Ascending aorta (tissue), 2 donors: ENCODE measurements around the gene SOS1. TPM values are rescaled to one million over a fixed set of nuclear protein-coding genes. Genes with fewer than 3 reads are reported as not detected.
"Not testable (repeated sequence)": the region's sequence is repeated elsewhere in the genome, so short reads cannot be mapped to it uniquely, and the experiment has no call there.

Source experiments
- DNase-seq, 2 donors: peaks; one replicate each; pipeline ENCODE4 v3.0.0-alpha.2; 2019; ENCODE audit warnings: low spot score in 2 of 2
- H3K27ac ChIP-seq, 2 donors: fragments of 200-600 bp; sonication (generic); one replicate each; pipeline ENCODE4 v1.5.1; 2016 to 2017; ENCODE audit warnings: mild to moderate bottlenecking in 1 of 2
- H3K27me3 ChIP-seq: fragments of 200-600 bp; sonication (generic); one replicate; pipeline ENCODE4 v1.5.1; 2017
- H3K36me3 ChIP-seq, 2 donors: fragments of 200-600 bp; sonication (generic); one replicate each; pipeline ENCODE4 v1.5.1; 2016
- H3K4me1 ChIP-seq, 2 donors: fragments of 200-600 bp; sonication (generic); one replicate each; pipeline ENCODE4 v1.5.1; 2016 to 2017; ENCODE audit warnings: mild to moderate bottlenecking in 1 of 2
- H3K4me3 ChIP-seq, 2 donors: fragments of 200-600 bp; sonication (generic); one replicate each; pipeline ENCODE4 v1.5.1; 2016 to 2017; ENCODE audit warnings: mild to moderate bottlenecking in 1 of 2
- H3K9me3 ChIP-seq, 2 donors: fragments of 200-600 bp; sonication (generic); one replicate each; pipeline ENCODE4 v1.5.1; 2016
- intact Hi-C: fragments of 100-400 bp; cut with DNase I; formaldehyde crosslinking; loops from one replicate; pipeline ENCODE4 v1.15.1; 2023
- total RNA-seq: library from RNA; depleted of rRNA; stranded (reverse); fragments of >200 nt; gene quantifications from one replicate; pipeline ENCODE4 v1.1.0, GENCODE V29; 2016
- TF ChIP-seq, protein P1 (sequence below), 3 experiments: fragments of 200-600 bp in 2 of 3; fragments of 450-650 bp in 1 of 3; sonication (generic) in 2 of 3; IDR thresholded peaks; one replicate each; pipeline ENCODE4 v1.5.1; 2016 to 2019; ENCODE audit warnings: antibody characterized with exemption in 3 of 3, mild to moderate bottlenecking in 1 of 3, moderate library complexity in 1 of 3

Gene SOS1
- total RNA-seq, 1 donor from 2014 or later, result 11.3 TPM

DNA sequence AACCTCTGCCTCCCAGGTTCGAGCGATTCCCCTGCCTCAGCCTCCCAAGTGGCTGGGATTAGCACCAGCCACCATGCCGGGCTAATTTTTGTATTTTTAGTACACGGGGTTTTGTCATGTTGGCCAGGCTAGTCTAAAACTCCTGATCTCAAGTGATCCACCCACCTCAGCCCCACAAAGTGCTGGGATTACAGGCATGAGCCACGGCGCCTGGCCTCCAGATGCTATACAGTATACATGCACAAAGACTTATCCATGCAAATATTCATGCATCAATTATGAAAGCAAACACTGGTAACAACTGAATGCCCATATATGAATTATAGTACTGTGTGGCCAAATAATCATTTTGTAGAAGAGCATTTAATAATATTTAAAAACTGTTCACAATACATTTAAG lies 36.0 kb upstream of the SOS1 start:
- H3K36me3 ChIP-seq, result no peaks in the 10 kb centered on the region
- no peaks in the 10 kb centered on the region for H3K9me3 ChIP-seq
- no peaks in the 10 kb centered on the region for H3K27me3 ChIP-seq
- peaks cover 0 to 30% of the 10 kb centered on the region in 2 donors for H3K4me1 ChIP-seq
- H3K4me3 ChIP-seq, result no peak overlapping the region
- intact Hi-C loops, result loop anchor here (1.0 kb wide), 1 partner anchor 33 kb away; no protein-coding TSS in a partner anchor
- TF ChIP-seq, protein P1, sequence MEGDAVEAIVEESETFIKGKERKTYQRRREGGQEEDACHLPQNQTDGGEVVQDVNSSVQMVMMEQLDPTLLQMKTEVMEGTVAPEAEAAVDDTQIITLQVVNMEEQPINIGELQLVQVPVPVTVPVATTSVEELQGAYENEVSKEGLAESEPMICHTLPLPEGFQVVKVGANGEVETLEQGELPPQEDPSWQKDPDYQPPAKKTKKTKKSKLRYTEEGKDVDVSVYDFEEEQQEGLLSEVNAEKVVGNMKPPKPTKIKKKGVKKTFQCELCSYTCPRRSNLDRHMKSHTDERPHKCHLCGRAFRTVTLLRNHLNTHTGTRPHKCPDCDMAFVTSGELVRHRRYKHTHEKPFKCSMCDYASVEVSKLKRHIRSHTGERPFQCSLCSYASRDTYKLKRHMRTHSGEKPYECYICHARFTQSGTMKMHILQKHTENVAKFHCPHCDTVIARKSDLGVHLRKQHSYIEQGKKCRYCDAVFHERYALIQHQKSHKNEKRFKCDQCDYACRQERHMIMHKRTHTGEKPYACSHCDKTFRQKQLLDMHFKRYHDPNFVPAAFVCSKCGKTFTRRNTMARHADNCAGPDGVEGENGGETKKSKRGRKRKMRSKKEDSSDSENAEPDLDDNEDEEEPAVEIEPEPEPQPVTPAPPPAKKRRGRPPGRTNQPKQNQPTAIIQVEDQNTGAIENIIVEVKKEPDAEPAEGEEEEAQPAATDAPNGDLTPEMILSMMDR (IDR thresholded peaks at IDR 0.05), result no peak
- no peak overlapping the region for H3K27ac ChIP-seq
- no peak for DNase-seq

DNA sequence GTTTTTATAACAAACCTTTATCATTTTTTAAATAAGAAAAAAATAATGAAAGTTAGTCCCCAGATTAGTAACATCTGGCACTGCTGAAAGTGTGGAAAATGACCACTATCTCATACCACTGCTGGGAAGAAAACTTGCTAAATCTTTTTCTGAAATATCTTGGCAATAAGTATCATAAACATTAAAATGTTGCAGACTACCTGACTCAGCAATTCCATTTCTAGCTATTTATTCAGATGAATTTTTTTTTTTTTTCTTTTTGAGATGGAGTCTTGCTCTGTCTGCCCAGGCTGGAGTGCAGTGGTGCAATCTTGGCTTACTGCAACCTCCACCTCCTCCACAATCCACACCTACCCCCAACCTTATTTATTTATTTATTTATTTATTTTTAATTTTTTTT lies 35.3 kb upstream of the SOS1 start:
- Histone ChIP-seq H3K27me3 (no peaks in the 10 kb centered on the region), H3K36me3 (no peaks in the 10 kb centered on the region), H3K27ac (no peak overlapping the region), H3K4me3 (no peak overlapping the region), H3K9me3 (no peaks in the 10 kb centered on the region), H3K4me1 (peaks cover 0 to 25% of the 10 kb centered on the region in 2 donors)
- no peak for DNase-seq
- TF ChIP-seq, protein P1 (IDR thresholded peaks at IDR 0.05), result no peak
- intact Hi-C loops, result loop anchor here (1.0 kb wide), 1 partner anchor 32 kb away; no protein-coding TSS in a partner anchor

DNA sequence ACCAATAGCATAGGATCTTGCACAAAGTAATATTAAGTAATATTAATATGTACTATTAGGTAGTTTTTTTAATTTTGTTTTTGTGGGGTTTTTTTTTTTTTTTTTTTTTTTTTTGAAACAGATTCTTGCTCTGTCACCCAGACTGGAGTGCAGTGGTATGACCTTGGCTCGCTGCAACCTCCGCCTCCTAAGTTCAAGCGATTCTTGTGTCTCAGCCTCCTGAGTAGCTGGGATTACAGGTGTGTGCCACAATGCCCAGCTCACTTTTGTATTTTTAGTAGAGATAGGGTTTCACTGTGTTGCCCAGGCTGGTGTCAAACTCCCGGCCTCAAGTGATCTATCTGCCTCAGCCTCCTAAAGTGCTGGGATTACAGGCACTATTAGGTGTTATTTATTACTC lies 34.7 kb upstream of the SOS1 start:
- peaks cover 0 to 21% of the 10 kb centered on the region in 2 donors for H3K4me1 ChIP-seq
- not testable (repeated sequence) for H3K9me3 ChIP-seq, H3K36me3 ChIP-seq, H3K27ac ChIP-seq, DNase-seq, H3K4me3 ChIP-seq, H3K27me3 ChIP-seq
- intact Hi-C loops, result loop anchor here (2.0 kb wide), 1 partner anchor 27 kb away; no protein-coding TSS in a partner anchor

DNA sequence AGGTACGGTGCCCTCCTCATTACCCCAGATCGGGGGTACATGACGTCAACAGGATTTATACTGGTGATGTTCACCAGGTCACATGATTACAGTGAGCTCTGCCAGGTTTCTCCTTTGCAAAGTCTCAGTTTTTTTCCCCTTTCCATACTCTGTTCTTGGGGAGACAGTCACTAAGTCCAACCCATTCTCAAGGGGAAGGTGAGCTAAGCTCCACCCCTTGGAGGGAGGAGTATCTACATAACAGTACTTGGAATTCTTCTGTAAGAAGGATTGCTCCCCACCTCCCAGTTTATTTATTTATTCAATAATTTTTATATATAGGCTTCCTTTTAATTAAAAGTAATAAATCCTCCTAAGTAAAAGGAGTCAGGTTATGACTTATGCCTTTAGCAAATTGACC lies 34.1 kb upstream of the SOS1 start:
- peaks cover 0 to 20% of the 10 kb centered on the region in 2 donors for H3K4me1 ChIP-seq
- DNase-seq, result no peak
- no peaks in the 10 kb centered on the region for H3K9me3 ChIP-seq
- H3K4me3 ChIP-seq, result no peak overlapping the region
- no peak overlapping the region for H3K27ac ChIP-seq
- no peaks in the 10 kb centered on the region for H3K36me3 ChIP-seq
- intact Hi-C loops, result loop anchor here (2.0 kb wide), 1 partner anchor 26 kb away; no protein-coding TSS in a partner anchor
- TF ChIP-seq, protein P1 (IDR thresholded peaks at IDR 0.05), result no peak
- H3K27me3 ChIP-seq, result no peaks in the 10 kb centered on the region

DNA sequence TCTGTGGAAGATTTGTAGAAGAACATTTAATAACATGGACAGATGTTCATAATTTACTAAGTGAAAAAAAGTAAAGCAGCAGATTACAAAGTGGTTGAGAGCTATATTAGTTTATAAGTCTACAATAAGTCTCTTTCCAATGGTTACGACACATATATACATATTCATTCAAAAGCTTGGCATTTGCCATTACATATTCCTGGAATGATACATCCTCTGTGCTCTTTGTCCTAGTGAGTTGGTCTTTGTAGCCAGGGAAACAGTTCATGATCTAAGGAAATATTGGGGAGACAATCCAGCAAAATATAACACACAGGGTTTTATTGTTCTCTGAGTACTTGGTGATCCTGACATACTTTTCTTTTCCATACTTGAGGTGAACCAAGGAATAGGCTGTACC lies 32.5 kb upstream of the SOS1 start:
- Histone ChIP-seq H3K27ac (no peak overlapping the region), H3K4me3 (no peak overlapping the region), H3K27me3 (no peaks in the 10 kb centered on the region), H3K36me3 (no peaks in the 10 kb centered on the region), H3K9me3 (no peaks in the 10 kb centered on the region), H3K4me1 (peaks cover 0 to 16% of the 10 kb centered on the region in 2 donors)
- DNase-seq, result no peak
- TF ChIP-seq, protein P1 (IDR thresholded peaks at IDR 0.05), result no peak
- intact Hi-C loops, result no loop called here

DNA sequence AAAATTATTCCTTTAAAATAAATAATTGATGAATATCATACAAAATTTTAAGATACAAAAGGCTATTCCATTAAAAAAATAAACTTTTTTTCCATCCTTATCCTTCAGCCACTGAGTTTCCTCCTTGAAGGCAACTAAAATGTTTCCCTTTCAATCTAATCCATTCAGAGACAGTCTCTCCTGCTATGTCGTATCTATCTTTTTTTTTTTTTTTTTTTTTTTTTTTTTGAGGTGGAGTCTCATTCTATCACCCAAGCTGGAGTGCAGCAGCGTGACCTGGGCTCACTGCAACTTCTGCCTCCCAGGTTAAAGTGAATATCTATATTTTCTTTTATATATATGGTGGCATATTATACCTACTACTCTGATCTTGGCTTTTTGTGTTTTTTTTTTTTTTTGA lies 31.7 kb upstream of the SOS1 start:
- DNase-seq, result no peak
- intact Hi-C loops, result no loop called here
- Histone ChIP-seq H3K27ac (no peak overlapping the region), H3K36me3 (no peaks in the 10 kb centered on the region), H3K4me1 (peaks cover 0 to 8% of the 10 kb centered on the region in 2 donors), H3K4me3 (no peak overlapping the region), H3K9me3 (no peaks in the 10 kb centered on the region), H3K27me3 (no peaks in the 10 kb centered on the region)
- TF ChIP-seq, protein P1 (IDR thresholded peaks at IDR 0.05), result no peak
